GM11168 (cell line): Measurements from ENCODE around the gene VDAC2.

Experiments used
- in situ Hi-C: fragments of 300-500 bp; cut with MboI; formaldehyde crosslinking; loops from one replicate; pipeline ENCODE4 v1.12.0; 2022; ENCODE audit warnings: low sequenced_read_pairs; ENCODE audit not compliant: unreplicated experiment

Gene VDAC2

DNA sequence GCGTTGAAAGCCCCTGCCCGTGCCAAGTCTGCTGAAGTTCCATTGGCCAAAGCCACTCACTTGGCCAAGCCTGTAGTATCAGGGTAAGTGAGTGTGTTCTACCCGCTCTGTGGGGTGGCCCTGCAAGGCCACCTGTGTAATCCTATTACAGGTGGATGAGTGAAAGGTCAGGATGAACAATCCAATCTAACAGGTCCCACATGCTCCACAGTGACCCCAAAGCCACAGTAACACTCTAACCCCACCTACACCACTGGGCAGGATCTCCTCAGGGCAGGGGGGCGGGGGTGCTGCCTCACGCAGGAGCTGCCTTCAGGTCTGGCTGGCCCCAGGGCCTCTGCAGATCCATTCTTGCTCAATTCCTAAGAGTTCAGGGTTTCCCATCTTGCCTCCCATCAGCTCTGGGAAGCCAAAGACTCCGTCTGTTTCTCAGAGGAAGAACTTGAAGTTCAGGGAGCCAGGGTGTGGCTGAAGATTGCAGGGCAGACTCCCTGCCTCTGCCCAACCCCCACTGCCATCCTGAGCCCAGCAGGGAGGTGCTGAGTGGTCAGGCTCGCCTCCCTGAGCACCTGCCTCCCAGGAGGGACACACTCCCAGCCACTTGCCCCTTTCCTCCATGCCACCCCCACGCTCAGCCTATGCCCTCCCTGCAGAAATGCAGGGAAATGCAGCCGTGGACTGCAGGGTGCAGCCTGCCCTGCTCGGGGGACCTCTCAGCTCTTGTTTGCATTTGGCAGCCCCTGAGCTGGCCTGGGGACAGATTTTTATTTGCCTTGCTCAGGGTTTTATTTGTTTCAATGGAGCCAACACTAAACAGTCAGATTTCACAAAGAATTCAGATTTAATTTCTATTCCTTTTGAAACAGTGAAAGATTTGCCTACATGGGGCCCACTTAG is 35.0 kb downstream of the VDAC2 start:
- in situ Hi-C loops, result loop anchor here (25.0 kb wide), 1 partner anchor 408 kb away; the partner anchor contains the start of gene KAT6B

DNA sequence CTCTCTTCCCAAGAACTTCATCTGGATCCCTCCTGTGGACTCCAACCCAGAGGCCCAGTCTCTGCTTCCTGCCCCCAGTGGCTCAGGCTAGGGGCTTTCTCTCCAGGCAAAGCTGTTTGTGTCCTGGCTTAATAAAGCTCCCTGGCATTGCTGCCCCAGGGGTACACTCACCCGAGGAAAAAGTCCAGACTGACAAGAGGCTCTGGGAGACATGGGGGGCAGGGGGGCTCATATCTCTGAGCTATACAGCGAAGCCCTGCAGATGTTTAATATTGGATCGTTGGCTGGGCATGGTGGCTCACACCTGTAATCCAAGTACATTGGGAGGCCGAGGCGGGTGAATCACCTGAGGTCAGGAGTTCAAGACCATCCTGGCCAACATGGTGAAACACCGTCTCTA is 35.9 kb downstream of the VDAC2 start:
- in situ Hi-C loops, result loop anchor here (25.0 kb wide), 1 partner anchor 409 kb away; the partner anchor contains the start of gene KAT6B

DNA sequence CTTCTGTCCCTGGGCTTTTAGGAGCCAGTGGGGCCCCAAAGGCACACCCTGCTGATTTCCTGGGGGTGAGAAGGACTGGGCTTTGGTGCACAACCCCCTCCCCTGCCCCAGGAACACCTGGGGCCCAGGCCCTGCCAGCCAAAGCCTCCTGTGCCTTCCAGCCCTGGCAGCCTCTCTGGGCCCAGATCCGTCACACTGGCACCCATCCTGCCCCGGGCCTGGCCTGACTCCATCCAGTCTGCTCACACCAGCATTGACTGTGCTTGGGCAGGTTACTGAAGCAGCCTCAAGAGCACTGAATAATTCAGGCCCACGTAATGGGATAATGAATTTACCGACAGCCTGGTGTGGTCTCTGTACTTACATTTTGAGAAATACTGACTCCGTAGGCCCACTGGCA is 37.2 kb downstream of the VDAC2 start:
- in situ Hi-C loops, result loop anchor here (25.0 kb wide), 1 partner anchor 410 kb away; the partner anchor contains the start of gene KAT6B

DNA sequence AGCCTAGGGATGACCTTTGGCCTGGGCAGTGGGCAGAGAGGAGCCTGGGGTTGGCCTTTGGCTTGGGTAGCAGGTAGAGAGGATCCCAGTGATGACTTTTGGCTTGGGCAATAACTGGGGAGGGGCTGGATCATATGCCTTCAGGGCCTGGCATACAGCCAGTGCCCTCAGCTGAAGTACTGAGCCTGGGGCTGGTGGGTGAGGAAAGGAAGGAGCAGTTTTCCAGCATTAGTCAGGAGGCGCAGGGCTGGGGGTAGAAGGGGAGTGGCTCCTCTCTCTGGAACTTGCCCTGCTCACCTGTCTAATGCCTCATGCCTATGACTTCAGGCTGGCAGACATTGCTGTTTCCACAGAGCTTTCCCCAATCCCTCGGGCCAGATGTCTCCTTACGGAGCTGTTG is 40.3 kb downstream of the VDAC2 start:
- in situ Hi-C loops, result no loop called here

DNA sequence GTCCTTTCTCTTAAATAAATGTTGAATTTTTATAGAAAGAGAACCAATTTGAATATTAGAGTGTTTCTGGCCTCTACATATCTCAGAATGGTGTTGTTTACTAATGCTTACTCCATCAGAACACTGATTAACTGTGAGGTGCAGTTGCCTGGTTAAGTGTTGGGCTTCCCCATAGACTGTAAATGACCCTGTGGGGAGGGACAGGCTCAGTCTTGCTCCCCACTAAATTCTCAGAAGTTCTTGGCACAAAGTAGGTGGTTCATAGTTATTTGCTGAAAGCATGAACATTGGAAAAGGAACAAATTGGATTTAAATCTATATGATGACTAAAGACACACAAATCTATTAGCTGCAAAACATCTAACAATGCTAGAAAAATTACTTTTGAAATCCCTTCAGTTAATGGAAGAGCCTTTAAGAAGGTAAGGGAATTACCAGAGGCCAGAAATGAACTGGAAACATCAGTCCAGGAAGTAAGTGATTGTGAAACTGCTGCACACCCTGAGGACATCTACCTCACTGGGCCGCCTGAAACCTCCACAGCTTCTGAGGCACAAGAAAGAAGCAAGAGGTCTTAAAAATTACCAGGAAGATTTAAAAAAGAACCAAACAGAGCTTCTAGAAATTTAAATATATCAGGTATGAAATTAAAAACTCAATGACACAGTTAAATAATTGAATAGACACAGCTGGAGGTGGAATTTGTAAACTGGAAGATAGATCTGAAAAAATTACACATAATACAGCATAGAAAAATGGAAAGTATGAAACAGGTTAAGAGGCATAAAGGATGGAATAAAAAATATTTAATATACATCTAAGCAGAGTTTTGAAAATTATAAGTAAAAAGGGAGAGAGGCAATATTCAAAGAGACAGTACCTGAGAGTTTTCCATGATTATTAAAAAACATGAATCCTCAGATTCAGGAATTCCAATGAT is 43.0 kb downstream of the VDAC2 start:
- in situ Hi-C loops, result no loop called here

DNA sequence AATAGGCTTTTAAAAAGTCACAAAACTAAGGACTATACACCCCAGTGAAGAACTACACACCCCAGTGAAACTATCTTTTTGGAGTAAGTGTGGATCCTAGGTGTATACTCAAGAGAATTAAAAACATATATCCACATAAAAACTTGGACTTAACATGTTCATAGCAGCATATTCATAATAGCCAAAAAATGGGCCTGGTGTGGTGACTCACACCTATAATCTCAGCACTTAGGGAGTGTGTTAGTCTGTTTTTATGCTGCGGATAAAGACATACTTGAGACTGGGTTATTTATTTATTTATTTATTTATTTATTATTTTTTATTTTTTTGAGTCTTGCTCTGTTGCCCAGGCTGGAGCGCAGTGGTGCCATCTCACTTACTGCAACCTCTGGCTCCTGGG is 44.1 kb downstream of the VDAC2 start:
- in situ Hi-C loops, result no loop called here

DNA sequence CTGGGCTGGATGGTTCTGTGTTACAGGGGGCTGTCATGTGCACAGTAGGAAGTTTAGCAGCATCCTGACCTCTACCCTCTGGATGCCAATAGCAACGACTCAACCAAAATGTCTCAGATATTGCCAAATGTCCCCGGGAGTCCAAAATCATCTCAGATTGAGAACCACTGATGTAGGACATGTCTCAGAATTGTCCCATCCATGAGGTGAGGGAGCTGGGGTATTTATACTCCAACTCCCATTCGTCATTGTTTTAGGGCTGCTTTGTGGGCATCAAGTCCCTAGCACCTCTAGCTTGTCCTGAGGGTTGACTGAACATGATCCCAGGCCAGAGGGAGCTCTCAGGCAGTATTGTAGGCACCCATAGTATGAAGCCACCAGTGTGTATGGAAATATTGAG is 50.4 kb downstream of the VDAC2 start:
- in situ Hi-C loops, result no loop called here

DNA sequence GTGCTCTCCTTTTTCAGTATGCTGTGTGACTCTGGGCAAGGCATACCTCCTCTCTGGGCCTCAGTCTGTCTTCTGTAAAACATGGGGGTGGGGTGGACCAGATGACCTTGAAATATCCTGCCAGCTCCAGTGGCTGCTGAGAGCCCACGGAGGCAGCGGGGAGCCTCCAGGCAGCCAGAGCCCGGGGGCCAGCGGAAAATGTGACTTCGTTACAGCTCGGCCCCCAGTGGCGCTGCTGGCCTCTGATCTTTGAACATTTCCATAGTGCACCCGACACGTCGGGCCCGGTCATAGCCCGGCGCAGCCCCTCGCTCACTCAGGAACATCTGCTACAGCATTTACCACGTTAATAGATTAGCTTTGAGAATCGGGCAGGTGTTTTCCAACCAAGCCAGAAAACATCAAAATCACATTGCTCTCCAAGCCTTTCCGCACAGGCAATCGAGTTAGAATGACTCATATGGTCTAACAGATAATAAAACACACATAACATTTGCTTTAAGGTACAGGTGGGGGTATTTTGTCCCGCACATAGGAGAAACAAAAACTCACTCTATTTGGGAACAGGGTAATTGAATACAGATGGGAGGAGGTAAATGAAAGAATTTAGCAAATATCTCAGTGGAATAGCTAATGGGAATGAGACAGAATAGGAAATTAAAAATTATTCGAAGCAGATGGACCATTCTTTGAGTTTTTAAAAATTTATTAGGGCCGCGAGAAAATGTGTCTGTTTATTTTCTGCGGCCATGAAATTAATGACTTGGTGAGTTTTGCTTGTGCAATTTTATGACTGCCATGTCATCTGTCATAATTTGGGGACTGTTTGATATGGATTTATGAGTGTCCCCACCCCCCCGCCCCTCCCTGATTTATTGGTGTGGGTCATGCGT is 51.5 kb downstream of the VDAC2 start:
- in situ Hi-C loops, result no loop called here

DNA sequence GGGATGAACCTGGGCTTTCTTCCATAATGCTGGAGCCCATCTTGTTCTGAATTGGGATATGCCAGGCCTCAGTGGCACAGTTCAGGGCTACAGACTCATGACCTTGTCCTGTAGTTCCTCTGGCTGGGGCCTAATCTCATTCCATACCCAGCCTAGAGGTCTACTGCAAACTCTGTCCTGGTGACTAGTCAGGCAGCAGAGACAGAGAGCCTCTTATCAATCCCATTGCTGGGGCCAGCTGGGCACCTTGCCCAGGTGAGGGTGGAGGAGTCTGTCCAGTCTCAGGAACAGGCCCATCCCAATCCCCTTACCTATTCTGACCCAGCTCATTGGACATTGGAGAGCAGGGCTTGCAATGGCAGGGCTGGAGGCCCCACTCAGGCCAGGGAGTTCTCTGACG is 53.2 kb downstream of the VDAC2 start:
- in situ Hi-C loops, result no loop called here

DNA sequence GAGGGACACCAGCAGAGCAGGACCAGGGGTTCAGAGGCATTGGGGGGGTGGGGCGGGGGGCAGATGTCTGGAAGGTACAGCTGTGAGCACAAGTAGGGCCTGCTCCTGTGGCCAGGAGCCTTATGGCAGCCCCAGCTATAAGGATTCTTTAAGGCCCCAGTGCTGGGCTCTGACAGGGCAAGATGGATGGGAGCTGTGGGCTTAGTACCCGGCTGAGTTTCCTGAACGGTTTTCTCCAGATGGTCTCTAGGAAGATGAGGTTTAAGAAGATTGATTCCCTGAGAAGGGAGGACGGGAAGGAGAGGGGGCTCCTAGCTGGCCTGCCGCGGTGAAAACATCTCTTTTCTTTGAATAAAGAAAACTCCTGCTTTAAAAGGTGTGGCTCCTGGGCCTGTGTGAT is 55.3 kb downstream of the VDAC2 start:
- in situ Hi-C loops, result no loop called here

DNA sequence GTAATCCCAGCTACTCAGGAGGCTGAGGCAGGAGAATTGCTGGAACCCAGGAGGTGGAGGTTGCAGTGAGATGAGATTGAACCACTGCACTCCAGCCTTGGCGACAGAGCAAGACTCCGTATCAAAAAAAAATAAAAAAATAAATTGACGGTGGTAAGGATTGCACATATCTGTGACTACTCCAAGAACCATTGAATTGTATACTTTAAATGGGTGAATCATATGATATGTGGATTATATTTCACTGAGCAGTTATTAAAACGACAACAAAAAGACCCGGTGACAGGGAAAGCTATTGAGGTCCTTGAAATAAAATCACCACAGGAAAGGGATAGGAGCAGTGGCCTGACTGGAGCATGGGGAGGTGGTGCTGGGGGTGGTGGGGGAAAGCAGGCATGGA is 56.3 kb downstream of the VDAC2 start:
- in situ Hi-C loops, result no loop called here

DNA sequence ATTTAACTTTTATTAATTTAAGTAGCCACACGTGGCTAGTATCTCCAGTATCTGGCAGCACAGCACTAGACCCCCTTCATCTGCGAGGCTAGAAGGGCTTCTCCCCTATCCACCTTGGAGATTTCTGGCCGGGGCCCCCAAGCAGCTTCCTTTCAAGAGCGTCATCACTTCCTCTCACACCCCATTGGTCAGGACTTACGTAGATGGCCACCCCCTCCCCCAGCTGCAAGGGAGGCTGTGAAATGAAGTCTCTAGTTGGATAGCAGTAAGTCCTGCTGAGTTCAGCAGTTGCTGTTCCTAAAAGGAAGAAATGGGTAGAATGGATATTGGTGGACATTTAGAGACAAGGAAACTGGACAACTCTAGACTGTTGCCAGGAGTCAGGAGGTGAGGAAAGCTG is 59.0 kb downstream of the VDAC2 start:
- in situ Hi-C loops, result no loop called here

DNA sequence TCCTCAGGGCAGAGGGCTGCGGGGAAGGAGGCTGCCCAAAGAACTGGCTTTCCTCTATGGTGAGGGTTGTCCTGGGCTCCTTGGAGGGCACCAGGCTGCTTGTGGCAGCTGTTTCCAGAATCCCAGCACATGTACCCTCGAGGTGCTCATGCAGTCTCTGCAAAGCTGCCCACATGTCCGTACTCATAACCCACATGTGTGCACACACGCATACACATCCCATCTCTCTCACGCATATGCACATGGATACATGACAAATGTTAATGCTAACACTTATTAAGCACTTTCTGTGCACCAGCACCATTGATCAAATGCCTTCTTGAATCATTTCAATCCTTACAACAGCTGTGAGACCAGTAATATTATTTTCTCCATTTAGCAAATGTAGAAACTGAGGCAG is 61.5 kb downstream of the VDAC2 start:
- in situ Hi-C loops, result no loop called here

DNA sequence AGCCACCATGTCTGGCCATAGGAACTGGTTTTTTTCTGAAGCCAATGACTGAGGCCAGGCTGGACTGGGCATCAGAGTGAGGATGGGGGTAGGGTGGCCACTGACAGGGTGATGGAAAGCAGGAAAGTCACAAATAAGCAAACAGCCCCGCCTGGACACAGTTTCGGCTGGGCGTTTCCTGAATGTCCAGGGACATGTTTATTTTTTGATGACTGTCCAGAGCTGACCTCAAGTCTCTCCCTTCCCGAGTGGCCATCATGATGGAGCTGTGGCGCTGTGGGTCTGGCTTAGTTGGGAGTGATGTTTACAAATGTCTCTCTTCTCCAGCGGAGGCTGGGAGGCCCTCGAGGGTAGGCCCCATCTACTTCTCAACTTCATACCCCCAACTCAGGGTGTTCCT is 62.3 kb downstream of the VDAC2 start:
- in situ Hi-C loops, result no loop called here

DNA sequence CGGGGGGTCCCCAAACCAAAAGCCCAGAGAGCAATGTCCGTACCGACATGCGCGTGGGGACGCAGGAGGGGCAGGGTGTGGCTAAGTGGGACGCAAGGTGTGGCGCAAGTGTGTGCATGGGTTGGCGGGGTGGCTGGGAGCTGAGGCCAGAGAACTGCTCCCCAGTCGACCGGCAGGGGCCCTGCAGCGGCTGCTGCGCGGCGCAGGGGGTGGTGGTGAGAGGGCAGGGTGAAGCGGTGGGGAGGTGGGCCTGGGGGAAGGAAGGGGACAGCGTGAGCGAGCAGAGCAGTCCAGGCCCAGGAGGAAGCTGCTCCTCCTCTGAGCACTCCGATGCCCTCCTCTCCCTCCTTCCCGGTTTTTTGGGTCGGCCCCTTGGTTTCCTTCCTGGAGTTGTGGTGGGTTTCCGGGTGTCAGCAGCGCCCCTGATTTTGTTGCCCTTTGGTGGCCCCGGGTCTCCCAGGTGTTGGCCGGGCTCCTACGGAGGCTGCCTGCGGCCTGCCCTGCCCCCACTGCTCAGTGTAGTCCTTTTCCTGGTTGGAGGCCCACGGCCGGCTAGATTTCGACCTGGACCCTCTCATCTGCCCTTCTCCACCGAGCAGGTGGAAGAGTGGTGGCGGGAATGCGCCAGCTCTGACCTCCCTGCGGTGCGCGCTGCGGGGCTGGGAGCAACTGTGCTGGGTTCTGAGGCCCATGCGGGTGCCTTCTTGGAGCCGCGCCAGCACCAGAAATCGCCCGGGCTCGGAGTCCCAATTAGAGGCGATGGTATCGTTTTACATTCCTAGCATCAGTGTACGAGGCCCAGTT is 65.7 kb downstream of the VDAC2 start:
- in situ Hi-C loops, result no loop called here

DNA sequence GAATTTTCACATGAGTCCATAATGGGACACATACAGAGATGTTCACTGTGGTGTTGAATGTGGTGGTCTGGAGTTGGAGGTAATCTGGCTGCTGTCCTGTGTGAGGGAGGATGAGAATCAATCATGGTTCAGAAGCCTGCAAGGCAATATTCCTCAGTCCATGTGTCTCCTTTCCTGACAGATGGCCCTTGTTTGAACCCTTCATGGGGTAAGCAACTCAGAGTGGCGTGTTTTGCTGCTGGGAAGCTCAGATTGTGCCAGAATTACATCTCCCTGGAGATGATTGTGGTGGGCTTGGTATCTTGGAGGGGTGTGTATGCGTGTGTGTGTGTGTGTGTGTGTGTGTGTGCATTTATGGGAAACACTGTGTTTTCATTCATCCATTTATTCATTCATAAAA is 69.6 kb downstream of the VDAC2 start:
- in situ Hi-C loops, result no loop called here
